Measurements from ENCODE around the gene S100A10.

The S100A10 gene

DNA sequence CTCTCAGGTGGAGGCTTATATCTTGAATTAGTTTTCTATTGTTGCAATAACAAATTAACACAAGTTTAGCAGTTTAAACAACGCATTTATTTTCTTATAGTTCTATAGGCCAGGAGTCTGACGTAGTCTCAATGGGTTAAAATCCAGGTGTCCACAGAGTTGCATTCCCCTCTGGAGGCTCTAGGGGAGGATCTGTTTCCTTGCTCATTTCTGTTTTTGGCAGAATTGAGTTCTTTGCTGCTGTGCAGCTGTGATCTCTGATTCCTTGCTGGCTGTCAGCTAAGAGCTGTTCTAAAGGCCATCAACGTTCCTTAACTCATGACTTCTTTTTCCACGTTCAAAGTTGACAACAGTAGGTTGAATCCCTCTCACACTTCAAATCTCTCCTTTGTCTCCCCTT, 31.8 kb downstream of the S100A10 start:
- DNase-seq (ENCODE audit: low read depth, low spot score): no peak
- H3K4me3 ChIP-seq (ENCODE audit: low read depth, low read length): no peak overlapping the region
- in situ Hi-C loops (cut with HindIII; ENCODE audit: low sequenced_read_pairs): no loop called here
- TF ChIP-seq CTCF (IDR thresholded peaks at IDR 0.05; ENCODE audit: low read depth, low read length): no peak

DNA sequence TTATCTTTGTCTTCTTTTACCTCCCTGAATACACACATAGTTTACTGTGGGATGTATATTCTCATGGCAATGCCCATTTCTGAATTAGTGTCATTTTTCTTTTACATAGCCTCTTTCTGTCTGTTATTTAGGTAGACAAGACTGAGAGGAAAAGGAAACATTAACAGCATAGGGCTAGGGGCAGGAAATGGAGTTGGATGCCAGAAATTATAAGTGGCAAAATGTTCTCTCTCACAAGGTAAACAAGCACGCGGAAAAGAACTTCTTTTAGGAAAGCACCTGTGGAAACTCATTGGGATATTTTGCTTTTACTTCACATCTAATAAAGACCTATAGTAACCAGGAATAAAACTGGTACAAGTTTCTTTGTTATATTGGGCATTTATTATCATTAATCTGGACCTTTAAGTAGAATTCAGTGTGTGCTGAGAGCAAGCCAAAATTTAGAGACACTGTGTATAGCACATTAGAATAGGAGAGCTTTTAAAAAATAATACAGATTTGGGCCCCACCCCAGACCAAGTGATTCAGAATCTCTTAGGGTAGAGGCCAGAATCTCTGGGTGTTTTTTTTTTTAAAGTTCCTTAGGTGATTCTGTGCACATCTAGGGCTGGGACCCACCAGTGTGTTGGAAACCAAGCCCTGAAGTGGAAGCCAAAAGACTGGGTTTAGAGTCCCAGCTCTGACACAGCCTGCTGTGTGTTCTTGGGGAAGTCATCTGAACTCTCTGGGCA, 32.7 kb downstream of the S100A10 start:
- in situ Hi-C loops (cut with HindIII; ENCODE audit: low sequenced_read_pairs): no loop called here
- TF ChIP-seq CTCF (IDR thresholded peaks at IDR 0.05; ENCODE audit: low read depth, low read length): no peak
- H3K4me3 ChIP-seq (ENCODE audit: low read depth, low read length): no peak overlapping the region
- no peak for DNase-seq (ENCODE audit: low read depth, low spot score)

GRCh38 chr1:151958959-151959358, 34.7 kb downstream of the S100A10 start:
- in situ Hi-C loops (cut with HindIII; ENCODE audit: low sequenced_read_pairs): no loop called here
- no peak for DNase-seq (ENCODE audit: low read depth, low spot score)
- TF ChIP-seq CTCF (IDR thresholded peaks at IDR 0.05; ENCODE audit: low read depth, low read length): no peak
- no peak overlapping the region for H3K4me3 ChIP-seq (ENCODE audit: low read depth, low read length)

GRCh38 chr1:151956957-151957497, 36.6 kb downstream of the S100A10 start:
- DNase-seq (ENCODE audit: low read depth, low spot score): no peak
- in situ Hi-C loops (cut with HindIII; ENCODE audit: low sequenced_read_pairs): no loop called here
- no peak for TF ChIP-seq CTCF (IDR thresholded peaks at IDR 0.05; ENCODE audit: low read depth, low read length)
- H3K4me3 ChIP-seq (ENCODE audit: low read depth, low read length): no peak overlapping the region

GRCh38 chr1:151953409-151954094, 40.1 kb downstream of the S100A10 start:
- H3K4me3 ChIP-seq (ENCODE audit: low read depth, low read length): no peak overlapping the region
- no peak for DNase-seq (ENCODE audit: low read depth, low spot score)
- in situ Hi-C loops (cut with HindIII; ENCODE audit: low sequenced_read_pairs): no loop called here
- no peak for TF ChIP-seq CTCF (IDR thresholded peaks at IDR 0.05; ENCODE audit: low read depth, low read length)

DNA sequence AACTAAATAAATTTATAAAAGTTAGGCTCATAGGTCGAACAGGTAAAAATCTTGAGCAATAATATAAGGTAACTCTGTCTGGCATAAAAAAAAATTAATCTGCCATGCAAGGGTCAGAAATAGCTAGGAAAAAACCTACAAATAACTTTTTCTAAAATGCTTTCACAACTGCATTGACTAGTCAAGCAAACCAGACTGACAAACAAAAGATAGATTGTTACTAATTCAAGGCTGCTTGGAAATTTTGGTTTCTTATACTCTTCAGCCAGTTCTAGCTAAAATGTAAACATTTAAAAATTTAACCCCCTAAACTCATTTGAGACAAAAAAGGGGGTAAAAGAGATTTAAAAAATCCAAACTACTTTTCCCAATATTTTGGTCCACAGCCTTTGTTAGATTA, 40.8 kb downstream of the S100A10 start:
- no peak overlapping the region for H3K4me3 ChIP-seq (ENCODE audit: low read depth, low read length)
- no peak for TF ChIP-seq CTCF (IDR thresholded peaks at IDR 0.05; ENCODE audit: low read depth, low read length)
- DNase-seq (ENCODE audit: low read depth, low spot score): no peak
- in situ Hi-C loops (cut with HindIII; ENCODE audit: low sequenced_read_pairs): no loop called here

All from astrocyte of the spinal cord (primary cell).